ENCODE measurements around the gene PLA2G15.

The PLA2G15 gene

GRCh38 chr16:68310437-68310773, 65.2 kb downstream of the PLA2G15 start:
- H3K36me3 ChIP-seq (ENCODE audit: control insufficient read depth in 2 of 2, insufficient read depth in 1 of 2, low read length in 2 of 2), result peaks cover 22 to 54% of the 10 kb centered on the region in 2 experiments
- H3K27ac ChIP-seq (ENCODE audit: extremely low read depth, low read depth, low read length), result peak overlapping the region; percentile 51
- POLR2A ChIA-PET, result interaction anchor here (0.5 to 2.6 kb wide), 24 partner anchors 9 to 717 kb away, joined by 3 to 40 read pairs (median 6); partner anchors contain the start of genes ESRP2, NFATC3, PLA2G15 and SLC7A6

More at GRCh38 chr16:68310437-68310773, 65.2 kb downstream of the PLA2G15 start:
- Histone ChIP-seq H3K9me3 (ENCODE audit: control insufficient read depth, insufficient read depth, low read depth, low read length) (no peaks in the 10 kb centered on the region), H3K4me3 (ENCODE audit: low read depth, low read length) (peak overlapping the region; percentile 85), H3K4me1 (ENCODE audit: control insufficient read depth, insufficient read depth, low read length) (no peaks in the 10 kb centered on the region)
- peak; percentile 81 for TF ChIP-seq ZBTB48 (tag by site-specific recombination; IDR thresholded peaks at IDR 0.05)
- 0 out of 2 replicates have a peak, but pooled peaks have one; percentile 35 for TF ChIP-seq PRDM2 (tag by site-specific recombination; IDR thresholded peaks at IDR 0.05; ENCODE audit: borderline replicate concordance)
- TF ChIP-seq ZNF626 (tag by site-specific recombination; IDR thresholded peaks at IDR 0.05), result no peak
- no peak for TF ChIP-seq ZNF664 (tag by site-specific recombination; IDR thresholded peaks at IDR 0.05)
- TF ChIP-seq GLIS1 (tag by site-specific recombination; IDR thresholded peaks at IDR 0.05), result 0 out of 2 replicates have a peak, but pooled peaks have one; percentile 12
- CTCF ChIA-PET, result interaction anchor here (0.7 to 2.3 kb wide), 5 partner anchors 18 to 95 kb away, joined by 3 to 28 read pairs (median 4); no protein-coding TSS in a partner anchor

All from HEK293 (cell line).